H9 (cell line): ENCODE data around the gene FASTKD3. TPM values are rescaled to one million over a fixed set of nuclear protein-coding genes. Genes with fewer than 3 reads are reported as not detected.
A peak's percentile ranks its signal among the peaks of the same experiment; 100 is the strongest.

ENCODE experiments used
- DNase-seq: peaks from one replicate; pipeline ENCODE4 v3.0.0-alpha.2; 2017
- H2AFZ ChIP-seq: one replicate; pipeline ENCODE4 v1.6.1; 2013; ENCODE audit warnings: mild to moderate bottlenecking, low read length, control low read depth, moderate library complexity
- H2AK5ac ChIP-seq: 2 replicates; pipeline ENCODE4 v1.6.1; 2013; ENCODE audit warnings: low read length, control low read depth, mixed read lengths; ENCODE audit not compliant: insufficient read length
- H2BK120ac ChIP-seq: one replicate; pipeline ENCODE4 v1.6.1; 2013; ENCODE audit warnings: low read depth, mild to moderate bottlenecking, low read length, control low read depth, inconsistent platforms; ENCODE audit not compliant: poor library complexity, severe bottlenecking
- H2BK12ac ChIP-seq: 2 replicates; pipeline ENCODE4 v1.6.1; 2013; ENCODE audit warnings: low read length, control low read depth, mixed read lengths, low read depth; ENCODE audit not compliant: insufficient read length
- H2BK15ac ChIP-seq: 2 replicates; pipeline ENCODE4 v1.6.1; 2013; ENCODE audit warnings: low read depth, low read length, control low read depth
- H2BK20ac ChIP-seq: one replicate; pipeline ENCODE4 v1.6.1; 2013; ENCODE audit warnings: low read depth, mild to moderate bottlenecking, low read length, control low read depth, inconsistent platforms; ENCODE audit not compliant: poor library complexity, severe bottlenecking
- H2BK5ac ChIP-seq: 2 replicates; pipeline ENCODE4 v1.6.1; 2013; ENCODE audit warnings: low read length, control low read depth, mixed read lengths; ENCODE audit not compliant: insufficient read length
- H3K14ac ChIP-seq: 2 replicates; pipeline ENCODE4 v1.6.1; 2013; ENCODE audit warnings: low read length, control low read depth; ENCODE audit not compliant: insufficient read depth
- H3K18ac ChIP-seq: 2 replicates; pipeline ENCODE4 v1.6.1; 2013; ENCODE audit warnings: low read depth, mild to moderate bottlenecking, mixed read lengths, low read length, control low read depth; ENCODE audit not compliant: insufficient read length
- H3K23ac ChIP-seq: 2 replicates; pipeline ENCODE4 v1.6.1; 2013; ENCODE audit warnings: low read length, control low read depth, mixed read lengths, low read depth; ENCODE audit not compliant: insufficient read length
- H3K23me2 ChIP-seq: 2 replicates; pipeline ENCODE4 v1.6.1; 2013; ENCODE audit warnings: low read depth, mild to moderate bottlenecking, mixed read lengths, low read length, control low read depth; ENCODE audit not compliant: insufficient read length, poor library complexity, severe bottlenecking
- H3K27ac ChIP-seq: 2 replicates; pipeline ENCODE4 v1.5.1; 2013; ENCODE audit warnings: low read length, control low read depth, mixed read lengths, low read depth; ENCODE audit not compliant: insufficient read length
- H3K27me3 ChIP-seq: 2 replicates; pipeline ENCODE4 v1.6.1; 2013; ENCODE audit warnings: low read length, control low read depth, inconsistent platforms; ENCODE audit not compliant: insufficient read depth
- H3K4ac ChIP-seq: 2 replicates; pipeline ENCODE4 v1.6.1; 2013; ENCODE audit warnings: low read depth, mild to moderate bottlenecking, control low read depth, inconsistent platforms, low read length, moderate library complexity
- H3K4me1 ChIP-seq: 2 replicates; pipeline ENCODE4 v1.6.1; 2013; ENCODE audit warnings: low read length, control low read depth, inconsistent platforms; ENCODE audit not compliant: insufficient read depth
- H3K4me2 ChIP-seq: 2 replicates; pipeline ENCODE4 v1.6.1; 2013; ENCODE audit warnings: low read length, control low read depth, mixed read lengths; ENCODE audit not compliant: insufficient read length, insufficient read depth
- H3K56ac ChIP-seq: 2 replicates; pipeline ENCODE4 v1.6.1; 2013; ENCODE audit warnings: low read depth, mild to moderate bottlenecking, mixed read lengths, low read length, control low read depth; ENCODE audit not compliant: insufficient read length
- H3K79me1 ChIP-seq: 2 replicates; pipeline ENCODE4 v1.6.1; 2013; ENCODE audit warnings: low read depth, mild to moderate bottlenecking, moderate library complexity, low read length, control low read depth, inconsistent platforms; ENCODE audit not compliant: insufficient read depth, poor library complexity, severe bottlenecking
- H3K79me2 ChIP-seq: 2 replicates; pipeline ENCODE4 v1.6.1; 2013; ENCODE audit warnings: low read length, control low read depth, inconsistent platforms; ENCODE audit not compliant: insufficient read depth
- H3K9ac ChIP-seq: 2 replicates; pipeline ENCODE4 v1.6.1; 2013; ENCODE audit warnings: low read length, control low read depth, mixed read lengths; ENCODE audit not compliant: insufficient read length; ENCODE audit errors: extremely low read depth
- H3K9me3 ChIP-seq: one replicate; pipeline ENCODE4 v1.6.1; 2013; ENCODE audit warnings: low read depth, low read length, inconsistent platforms; ENCODE audit not compliant: control insufficient read depth
- H3T11ph ChIP-seq: one replicate; pipeline ENCODE4 v1.6.1; 2013; ENCODE audit warnings: mild to moderate bottlenecking, low read length, control low read depth, inconsistent platforms
- H4K20me1 ChIP-seq: one replicate; pipeline ENCODE4 v1.6.1; 2013; ENCODE audit not compliant: control insufficient read depth, insufficient read length, insufficient read depth
- H4K5ac ChIP-seq: 2 replicates; pipeline ENCODE4 v1.6.1; 2013; ENCODE audit warnings: low read depth, mild to moderate bottlenecking, mixed read lengths, low read length, control low read depth; ENCODE audit not compliant: insufficient read length
- H4K8ac ChIP-seq: replicated peaks from 2 replicates; pipeline ENCODE4 v1.6.1; 2013; ENCODE audit warnings: low read length, control low read depth, mixed read lengths, low read depth; ENCODE audit not compliant: insufficient read length
- H4K91ac ChIP-seq: 2 replicates; pipeline ENCODE4 v1.6.1; 2013; ENCODE audit warnings: low read depth, mild to moderate bottlenecking, moderate library complexity, mixed read lengths, low read length, control low read depth; ENCODE audit not compliant: insufficient read length
- H3K27ac Mint-ChIP-seq, 3 experiments: 2 replicates in 2 of 3; 3 replicates in 1 of 3; pipeline ENCODE4 v1.8.0; 2020 to 2021; ENCODE audit warnings: mixed read lengths in 3 of 3, mild to moderate bottlenecking in 1 of 3, moderate library complexity in 1 of 3
- H3K27me3 Mint-ChIP-seq: 2 replicates; pipeline ENCODE4 v1.8.0; 2021; ENCODE audit warnings: low read depth, mild to moderate bottlenecking, moderate library complexity, mixed read lengths
- H3K36me3 Mint-ChIP-seq, 3 experiments: 2 replicates in 2 of 3; 3 replicates in 1 of 3; pipeline ENCODE4 v1.8.0; 2020 to 2021; ENCODE audit warnings: low read depth in 3 of 3, mixed read lengths in 3 of 3; ENCODE audit not compliant: insufficient read depth in 1 of 3
- H3K4me1 Mint-ChIP-seq, 2 experiments: 2 replicates each; pipeline ENCODE4 v1.8.0; 2020; ENCODE audit warnings: mixed read lengths in 2 of 2
- H3K4me3 Mint-ChIP-seq, 2 experiments: 2 replicates in 1 of 2; 3 replicates in 1 of 2; pipeline ENCODE4 v1.8.0; 2020 to 2021; ENCODE audit warnings: mild to moderate bottlenecking in 2 of 2, mixed read lengths in 2 of 2, moderate library complexity in 1 of 2
- H3K9me3 Mint-ChIP-seq, 2 experiments: 2 replicates in 1 of 2; 3 replicates in 1 of 2; pipeline ENCODE4 v1.8.0; 2020; ENCODE audit warnings: mild to moderate bottlenecking in 2 of 2, mixed read lengths in 2 of 2, moderate library complexity in 1 of 2
- WGBS: extraction: QIAGEN DNeasy Blood & Tissue Kit; methylation state at CpG from one replicate; pipeline ENCODE4 v1.1.7; 2013; ENCODE audit warnings: missing lambda C conversion rate, low lambda C conversion rate, mixed read lengths; ENCODE audit not compliant: insufficient read length; ENCODE audit errors: extremely low coverage; 5-methylcytosine and 5-hydroxymethylcytosine counted together
- total RNA-seq: library from RNA; stranded (reverse); gene quantifications from 2 replicates; pipeline ENCODE4 v1.2.1, GENCODE V29; 2021
- TF ChIP-seq, protein P1 (sequence below): fragments of 200-600 bp; sonication (generic); conservative IDR thresholded peaks from 3 replicates; pipeline ENCODE4 v1.8.0; 2021; ENCODE audit warnings: antibody characterized with exemption, mild to moderate bottlenecking

FASTKD3 gene
- total RNA-seq, 1 experiment from 2014 or later = 15.0 TPM

- Histone ChIP-seq H3K56ac (no peak overlapping the region), H3K27ac (no peak overlapping the region), H3K14ac (no peak overlapping the region), H3K23ac (no peak overlapping the region), H4K91ac (no peak overlapping the region), H3T11ph (no peak overlapping the region), H3K9ac (no peak overlapping the region), H3K23me2 (no peaks in the 10 kb centered on the region), H2AFZ (no peak overlapping the region), H2BK15ac (no peak overlapping the region), H3K4me1 (no peaks in the 10 kb centered on the region), H3K4me2 (no peak overlapping the region), H3K27me3 (no peaks in the 10 kb centered on the region), H4K20me1 (no peaks in the 10 kb centered on the region), H3K79me2 (no peaks in the 10 kb centered on the region), H2BK20ac (no peak overlapping the region), H4K8ac (no peak overlapping the region), H3K18ac (no peak overlapping the region), H2BK12ac (no peak overlapping the region), H2AK5ac (no peak overlapping the region), H2BK5ac (no peak overlapping the region), H3K4ac (no peak overlapping the region), H3K79me1 (no peaks in the 10 kb centered on the region), H4K5ac (no peak overlapping the region), H2BK120ac (no peak overlapping the region), H3K9me3 (no peaks in the 10 kb centered on the region)
- TF ChIP-seq, protein P1, sequence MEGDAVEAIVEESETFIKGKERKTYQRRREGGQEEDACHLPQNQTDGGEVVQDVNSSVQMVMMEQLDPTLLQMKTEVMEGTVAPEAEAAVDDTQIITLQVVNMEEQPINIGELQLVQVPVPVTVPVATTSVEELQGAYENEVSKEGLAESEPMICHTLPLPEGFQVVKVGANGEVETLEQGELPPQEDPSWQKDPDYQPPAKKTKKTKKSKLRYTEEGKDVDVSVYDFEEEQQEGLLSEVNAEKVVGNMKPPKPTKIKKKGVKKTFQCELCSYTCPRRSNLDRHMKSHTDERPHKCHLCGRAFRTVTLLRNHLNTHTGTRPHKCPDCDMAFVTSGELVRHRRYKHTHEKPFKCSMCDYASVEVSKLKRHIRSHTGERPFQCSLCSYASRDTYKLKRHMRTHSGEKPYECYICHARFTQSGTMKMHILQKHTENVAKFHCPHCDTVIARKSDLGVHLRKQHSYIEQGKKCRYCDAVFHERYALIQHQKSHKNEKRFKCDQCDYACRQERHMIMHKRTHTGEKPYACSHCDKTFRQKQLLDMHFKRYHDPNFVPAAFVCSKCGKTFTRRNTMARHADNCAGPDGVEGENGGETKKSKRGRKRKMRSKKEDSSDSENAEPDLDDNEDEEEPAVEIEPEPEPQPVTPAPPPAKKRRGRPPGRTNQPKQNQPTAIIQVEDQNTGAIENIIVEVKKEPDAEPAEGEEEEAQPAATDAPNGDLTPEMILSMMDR = no peak
- H3K36me3 Mint-ChIP-seq = peaks cover 6 to 35% (median 24%) of the 10 kb centered on the region in 3 experiments
- peak overlapping the region in 1 of 3 experiments; percentile 58; a peak in 1 of 7 replicates for H3K27ac Mint-ChIP-seq
- no CpG with 5 or more reads among the region's 9 CpGs for WGBS
- H3K4me1 Mint-ChIP-seq = peaks cover 2 to 3% of the 10 kb centered on the region in 2 experiments; a peak in 3 of 4 replicates
- peaks cover 2% of the 10 kb centered on the region; the same call in 1 of the 2 replicates for H3K27me3 Mint-ChIP-seq
- H3K4me3 Mint-ChIP-seq = no peak overlapping the region
- DNase-seq = no peak
- H3K9me3 Mint-ChIP-seq = peaks cover 0 to 5% of the 10 kb centered on the region in 2 experiments; a peak in 3 of 5 replicates
Observed at GRCh38 chr5:7857926-7858632, 10.8 kb downstream of the FASTKD3 start.
